Motor neuron (in vitro differentiated cells): ENCODE data around the gene DCBLD2. TPM values are rescaled to one million over a fixed set of nuclear protein-coding genes. Genes with fewer than 3 reads are reported as not detected.
"Not testable (repeated sequence)": the region's sequence is repeated elsewhere in the genome, so short reads cannot be mapped to it uniquely, and the experiment has no call there.

Experiments used
- ATAC-seq, 8 experiments: fragments of 200-7000 bp; cut with Tn5 transposase; replicated peaks in 6 of 8; 2 replicates each; pipeline ENCODE4 v1.8.0; 2021; ENCODE audit warnings: mild to moderate bottlenecking in 8 of 8, moderate library complexity in 8 of 8
- H3K27ac ChIP-seq, 2 donors: fragments of 250-450 bp; sonication (Bioruptor Pico); 2 replicates each; pipeline ENCODE4 v1.9.0; 2021; ENCODE audit warnings: antibody characterized with exemption in 2 of 2, mild to moderate bottlenecking in 2 of 2, moderate library complexity in 1 of 2
- H3K4me1 ChIP-seq, 2 donors: fragments of 250-450 bp; sonication (Bioruptor Pico); replicated peaks in 1 of 2; 2 replicates each; pipeline ENCODE4 v1.6.1; 2021; ENCODE audit warnings: antibody characterized with exemption in 2 of 2, mild to moderate bottlenecking in 2 of 2, moderate library complexity in 1 of 2
- H3K4me3 ChIP-seq, 5 donors: fragments of 250-450 bp; sonication (Bioruptor Pico); 2 replicates each; pipeline ENCODE4 v1.9.0; 2021; ENCODE audit warnings: antibody characterized with exemption in 5 of 5, mild to moderate bottlenecking in 5 of 5, moderate library complexity in 4 of 5
- WGBS, 10 experiments: fragments of 450-650 bp; shearing (Covaris generic); methylation state at CpG; one replicate each; pipeline ENCODE4 v1.0.0; 2022; 5-methylcytosine and 5-hydroxymethylcytosine counted together
- in situ Hi-C, 9 experiments: fragments of 400-800 bp; cut with MboI; loops; one replicate each; pipeline ENCODE4 v1.15.0; 2021; ENCODE audit warnings: low sequenced_read_pairs in 9 of 9, low pct_unique_long_range_greater_than_20kb in 2 of 9; ENCODE audit not compliant: unreplicated experiment in 9 of 9
- total RNA-seq, 8 experiments: library from RNA; unstranded; fragments of 300-600 nt; gene quantifications; 2 replicates each; pipeline versions ENCODE4 v1.2.3 to v1.2.4, GENCODE V29; 2022

The DCBLD2 gene
- total RNA-seq, 8 experiments from 2014 or later: 12.2 to 79.8 (median 44.9) TPM

DNA sequence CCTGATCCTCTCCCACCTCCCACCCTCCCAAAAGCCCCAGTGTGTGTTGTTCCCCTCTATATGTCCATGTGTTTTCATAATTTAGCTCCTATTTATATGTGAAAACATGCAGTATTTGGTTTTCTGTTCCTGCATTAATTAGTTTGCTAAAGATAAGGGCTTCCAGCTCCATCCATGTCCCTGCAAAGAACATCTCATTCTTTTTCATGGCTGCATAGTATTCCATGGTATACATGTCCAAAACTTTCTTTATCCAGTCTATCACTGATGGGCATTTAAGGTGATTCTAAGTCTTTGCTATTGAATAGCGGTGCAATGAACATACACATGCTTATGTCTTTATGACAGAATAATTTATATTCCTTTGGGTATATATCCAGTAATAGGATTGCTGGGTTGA is 53.4 kb downstream of the DCBLD2 start:
- Histone ChIP-seq H3K4me1 (no peaks in the 10 kb centered on the region), H3K27ac (no peak overlapping the region), H3K4me3 (no peak overlapping the region)
- no peak for ATAC-seq
- 83 to 100% (median 93%) methylated on average over 1 of the region's 1 CpG; no CpG with 5 or more reads in 4 of the 10 experiments for WGBS, 10 experiments
- in situ Hi-C loops: no loop called here

- no peak overlapping the region for H3K4me3 ChIP-seq
- no peak for ATAC-seq
- H3K4me1 ChIP-seq: no peaks in the 10 kb centered on the region
- in situ Hi-C loops: no loop called here
- no peak overlapping the region for H3K27ac ChIP-seq
Observed at GRCh38 chr3:98846101-98846500, 55.4 kb downstream of the DCBLD2 start.

- ATAC-seq: no peak
- WGBS, 10 experiments: 33 to 100% (median 87%) methylated on average over 1 to 7 of the region's 7 CpGs
- Histone ChIP-seq H3K27ac (no peak overlapping the region), H3K4me3 (no peak overlapping the region), H3K4me1 (no peaks in the 10 kb centered on the region)
- in situ Hi-C loops: no loop called here
Observed at GRCh38 chr3:98843266-98843959, 58.1 kb downstream of the DCBLD2 start.

DNA sequence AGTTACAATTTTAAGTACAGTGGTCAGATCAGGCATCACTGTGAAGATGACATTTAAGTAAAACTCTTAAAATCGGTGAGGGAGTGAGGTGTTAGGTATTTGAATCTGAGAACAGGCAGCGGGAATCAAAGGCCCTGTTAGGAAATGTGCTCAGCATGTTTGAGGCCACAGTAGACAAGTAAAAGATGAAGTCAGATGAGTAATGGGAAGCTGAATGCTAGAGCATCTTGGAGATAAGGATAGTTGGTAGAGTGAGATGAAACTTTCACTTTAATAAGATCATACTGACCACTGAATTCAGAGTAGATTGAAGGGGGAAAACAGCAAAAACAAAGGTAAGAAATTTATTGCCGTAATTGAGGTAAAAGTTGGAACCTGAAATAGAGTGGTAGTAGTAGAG is 61.6 kb downstream of the DCBLD2 start:
- no peak for ATAC-seq
- Histone ChIP-seq H3K4me3 (no peak overlapping the region), H3K4me1 (no peaks in the 10 kb centered on the region), H3K27ac (no peak overlapping the region)
- 83 to 100% (median 92%) methylated on average over 1 to 3 of the region's 3 CpGs for WGBS, 10 experiments
- in situ Hi-C loops: no loop called here

DNA sequence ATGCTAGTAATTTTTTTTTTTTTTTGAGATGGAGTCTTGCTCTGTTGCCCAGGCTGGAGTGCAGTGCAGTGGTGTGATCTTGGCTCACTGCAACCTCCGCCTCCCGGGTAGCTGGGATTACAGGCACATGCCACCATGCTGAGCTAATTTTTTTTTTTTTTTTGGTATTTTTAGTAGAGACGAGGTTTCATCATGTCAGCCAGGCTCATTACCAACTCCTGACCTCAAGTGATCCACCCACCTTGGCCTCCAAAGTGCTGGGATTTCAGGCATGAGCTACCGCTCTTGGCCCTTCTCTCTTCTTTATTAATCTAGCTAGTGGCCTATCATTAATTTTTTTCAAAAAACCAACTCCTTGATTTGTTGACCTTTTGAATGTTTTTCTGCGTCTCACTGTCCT is 70.4 kb downstream of the DCBLD2 start:
- H3K27ac ChIP-seq, ATAC-seq, in situ Hi-C loops, H3K4me3 ChIP-seq, H3K4me1 ChIP-seq: not testable (repeated sequence)
- WGBS, 10 experiments: 62 to 100% (median 98%) methylated on average over 2 to 5 of the region's 5 CpGs; no CpG with 5 or more reads in 1 of the 10 experiments

DNA sequence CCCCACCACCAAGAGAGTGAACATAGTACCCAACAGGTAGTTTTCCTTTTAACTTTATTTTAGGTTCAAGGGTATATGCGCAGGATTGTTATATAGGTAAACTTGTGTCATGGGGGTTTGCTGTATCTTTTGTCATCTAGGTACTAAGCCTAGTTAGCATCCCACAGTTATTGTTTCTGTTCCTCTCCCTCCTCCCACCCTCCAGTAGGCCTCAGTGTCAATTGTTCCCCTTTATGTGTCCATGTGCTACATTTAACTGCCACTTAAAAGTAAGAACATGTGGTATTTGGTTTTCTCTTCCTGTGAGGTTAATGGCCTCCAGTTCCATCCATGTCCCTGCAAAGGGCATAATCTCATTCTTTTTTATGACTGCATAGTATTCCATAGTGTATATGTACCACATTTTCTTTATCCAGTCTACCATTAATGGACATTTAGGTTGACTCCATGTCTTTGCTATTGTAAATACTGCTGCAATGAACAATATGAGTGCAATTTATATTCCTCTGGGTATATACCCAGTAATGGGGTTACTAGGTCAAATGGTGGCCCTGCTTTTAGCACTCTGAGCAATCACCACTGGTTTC is 72.2 kb downstream of the DCBLD2 start:
- no peak overlapping the region for H3K27ac ChIP-seq
- ATAC-seq: no peak
- H3K4me3 ChIP-seq: no peak overlapping the region
- in situ Hi-C loops: no loop called here
- WGBS, 10 experiments: 60 to 100% (median 100%) methylated on average over 1 of the region's 1 CpG; no CpG with 5 or more reads in 2 of the 10 experiments
- H3K4me1 ChIP-seq: no peaks in the 10 kb centered on the region

DNA sequence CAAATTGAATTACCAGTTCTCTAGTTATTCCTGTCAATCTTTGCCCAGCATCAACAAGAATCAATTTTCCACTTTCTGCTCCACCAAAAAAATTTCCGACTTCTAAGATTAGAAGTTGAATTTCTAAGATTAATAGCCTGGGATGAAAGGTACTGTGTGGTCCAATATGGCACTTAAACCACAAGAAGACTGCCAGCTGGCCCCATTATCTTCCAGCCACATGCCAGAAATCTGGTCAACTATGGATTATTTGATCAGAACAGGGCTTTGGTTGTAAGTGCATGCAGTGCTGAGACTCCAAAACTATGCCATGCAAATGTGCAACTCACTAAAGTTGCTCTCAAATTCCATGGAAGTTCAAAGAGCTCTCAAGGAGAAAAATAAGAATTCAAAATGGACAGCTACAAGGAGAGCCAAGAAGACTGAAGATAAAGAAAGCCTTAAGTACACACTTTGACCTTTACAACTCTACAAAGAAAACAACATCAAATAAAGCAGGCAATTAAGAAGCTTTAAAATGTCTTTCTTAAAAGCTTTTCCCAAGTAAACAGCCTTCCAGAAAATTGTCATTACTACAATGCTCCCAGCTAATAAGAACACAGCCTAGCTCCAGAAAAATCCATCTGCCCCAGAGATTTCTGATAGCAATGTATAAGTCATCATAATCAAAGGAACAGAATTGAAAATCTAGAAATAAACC is 74.1 kb downstream of the DCBLD2 start:
- in situ Hi-C loops: no loop called here
- no peak overlapping the region for H3K27ac ChIP-seq
- WGBS, 10 experiments: 0 to 100% (median 73%) methylated on average over 1 of the region's 1 CpG; no CpG with 5 or more reads in 3 of the 10 experiments
- no peak for ATAC-seq
- H3K4me3 ChIP-seq: no peak overlapping the region
- no peaks in the 10 kb centered on the region for H3K4me1 ChIP-seq

- no peaks in the 10 kb centered on the region for H3K4me1 ChIP-seq
- in situ Hi-C loops: no loop called here
- no peak overlapping the region for H3K27ac ChIP-seq
- WGBS, 10 experiments: 63 to 100% (median 90%) methylated on average over 1 to 3 of the region's 3 CpGs; no CpG with 5 or more reads in 3 of the 10 experiments
- no peak overlapping the region for H3K4me3 ChIP-seq
- ATAC-seq: no peak
Observed at GRCh38 chr3:98826126-98826525, 75.4 kb downstream of the DCBLD2 start.

DNA sequence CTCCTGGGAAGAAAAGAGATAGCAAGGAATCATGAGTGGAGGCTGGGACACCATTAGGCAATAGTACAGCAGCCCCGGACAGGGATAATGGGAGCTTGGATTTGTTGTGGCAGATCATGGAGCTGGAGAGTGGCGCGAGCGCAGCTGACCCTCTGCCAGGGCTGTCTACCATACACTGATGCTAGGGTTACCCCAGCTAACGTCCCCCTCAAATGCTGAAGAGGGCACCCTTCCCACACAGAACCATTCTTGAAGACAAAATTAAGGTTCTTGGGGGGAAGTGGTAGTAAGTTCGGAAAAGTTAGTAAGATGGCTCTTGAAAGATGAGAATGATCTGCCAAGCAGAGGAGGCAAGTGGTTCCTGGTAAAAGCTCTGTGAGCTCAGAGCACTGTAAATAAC is 77.2 kb downstream of the DCBLD2 start:
- no peak for ATAC-seq
- no peak overlapping the region for H3K27ac ChIP-seq
- H3K4me3 ChIP-seq: no peak overlapping the region
- WGBS, 10 experiments: 80 to 100% (median 100%) methylated on average over 1 to 6 of the region's 6 CpGs; no CpG with 5 or more reads in 2 of the 10 experiments
- no peaks in the 10 kb centered on the region for H3K4me1 ChIP-seq
- in situ Hi-C loops: loop anchor here in 5 of 9 experiments (25.0 kb wide), 5 partner anchors 163 to 938 kb away; partner anchors contain the start of genes CPOX (in 1 of the 5) and GABRR3 (in 1 of the 5)

DNA sequence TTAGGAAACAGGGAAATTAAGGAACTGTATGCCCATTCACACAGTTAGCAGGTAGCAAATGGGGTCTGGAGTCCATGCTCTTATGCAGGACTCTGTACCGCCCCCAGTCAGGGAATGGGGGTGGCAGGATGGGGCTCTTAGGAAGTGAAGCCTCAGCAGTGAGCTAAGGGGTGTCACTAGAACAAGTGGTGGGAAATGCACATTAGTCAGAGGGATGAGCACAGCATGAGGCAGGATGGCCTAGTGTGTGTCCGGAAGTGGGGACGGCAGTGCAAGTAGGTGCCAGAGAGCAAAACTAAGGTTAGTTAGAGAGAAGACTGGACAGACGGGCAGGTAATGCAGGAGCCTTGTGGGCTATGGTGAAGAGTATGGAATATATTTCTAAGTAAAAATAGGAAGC is 77.7 kb downstream of the DCBLD2 start:
- no peak overlapping the region for H3K4me3 ChIP-seq
- in situ Hi-C loops: loop anchor here in 5 of 9 experiments (25.0 kb wide), 5 partner anchors 164 to 939 kb away; partner anchors contain the start of genes CPOX (in 1 of the 5) and GABRR3 (in 1 of the 5)
- WGBS, 10 experiments: 20 to 100% (median 90%) methylated on average over 1 to 2 of the region's 4 CpGs; no CpG with 5 or more reads in 2 of the 10 experiments
- no peak for ATAC-seq
- H3K27ac ChIP-seq: no peak overlapping the region
- no peaks in the 10 kb centered on the region for H3K4me1 ChIP-seq

- in situ Hi-C loops: loop anchor here in 5 of 9 experiments (25.0 kb wide), 5 partner anchors 166 to 941 kb away; partner anchors contain the start of genes CPOX (in 1 of the 5) and GABRR3 (in 1 of the 5)
- Histone ChIP-seq H3K4me3 (no peak overlapping the region), H3K4me1 (no peaks in the 10 kb centered on the region), H3K27ac (no peak overlapping the region)
- WGBS, 10 experiments: 16 to 93% (median 77%) methylated on average over 1 to 3 of the region's 3 CpGs
- ATAC-seq: no peak
Observed at GRCh38 chr3:98821063-98821462, 80.4 kb downstream of the DCBLD2 start.

DNA sequence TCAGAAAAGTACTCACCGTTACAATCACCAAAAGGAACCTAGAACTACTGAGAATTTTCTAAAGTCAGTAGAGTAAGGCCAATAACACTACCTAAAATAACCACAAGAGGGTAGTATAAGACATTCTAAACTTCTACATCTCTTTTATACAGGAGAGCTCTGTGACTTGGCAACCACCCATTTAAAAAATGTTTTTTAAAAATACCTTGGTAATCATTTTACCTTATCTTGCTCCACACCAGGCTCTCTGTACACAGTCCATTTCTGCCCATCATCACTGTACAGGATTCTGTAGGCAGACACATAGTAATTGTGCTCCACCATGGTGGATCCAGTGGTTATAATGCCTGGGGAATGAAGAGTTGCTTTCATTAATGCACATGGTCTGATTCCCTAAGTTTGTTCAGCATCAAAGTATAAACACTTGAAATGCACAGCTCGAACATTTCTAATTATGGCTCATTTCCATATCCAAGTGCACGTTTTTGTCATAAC is 83.9 kb downstream of the DCBLD2 start:
- 5 to 79% (median 42%) methylated on average over 1 to 3 of the region's 3 CpGs for WGBS, 10 experiments
- ATAC-seq: peak; percentile 55 to 84 (median 69)
- no peaks in the 10 kb centered on the region for H3K4me1 ChIP-seq
- H3K27ac ChIP-seq: no peak overlapping the region
- no peak overlapping the region for H3K4me3 ChIP-seq
- in situ Hi-C loops: loop anchor here (5.0 to 25.0 kb wide), 10 partner anchors 170 to 945 kb away; partner anchors contain the start of genes GABRR3 (in 2 of the 9) and CPOX (in 1 of the 9)
